Measurements from ENCODE around the gene CLCN7. TPM values are rescaled to one million over a fixed set of nuclear protein-coding genes. Genes with fewer than 3 reads are reported as not detected.

Gene CLCN7
- total RNA-seq, 1 experiment from 2014 or later, result 70.0 TPM

- Histone ChIP-seq H3K23me2 (ENCODE audit: insufficient read length, low read depth, low read length, poor library complexity, severe bottlenecking) (no peaks in the 10 kb centered on the region), H3K4ac (ENCODE audit: low read depth, low read length) (no peak overlapping the region), H3K27me3 (ENCODE audit: insufficient read depth, low read length) (no peaks in the 10 kb centered on the region), H3K4me2 (ENCODE audit: insufficient read depth, insufficient read length, low read length) (no peak overlapping the region), H3K4me1 (ENCODE audit: insufficient read depth, low read length) (no peaks in the 10 kb centered on the region), H3K27ac (ENCODE audit: insufficient read length, low read depth, low read length) (no peak overlapping the region), H3K79me1 (ENCODE audit: insufficient read depth, low read depth, low read length, poor library complexity, severe bottlenecking) (no peaks in the 10 kb centered on the region), H2BK120ac (ENCODE audit: low read depth, low read length, poor library complexity, severe bottlenecking) (no peak overlapping the region), H3K9me3 (ENCODE audit: control insufficient read depth, low read depth, low read length) (no peaks in the 10 kb centered on the region), H4K8ac (replicated peaks; ENCODE audit: insufficient read length, low read depth, low read length) (no peak overlapping the region), H3K23ac (ENCODE audit: insufficient read length, low read depth, low read length) (no peak overlapping the region), H2BK5ac (ENCODE audit: insufficient read length, low read length) (no peak overlapping the region), H2BK15ac (ENCODE audit: low read depth, low read length) (no peak overlapping the region), H3K79me2 (ENCODE audit: insufficient read depth, low read length) (no peaks in the 10 kb centered on the region), H2BK20ac (ENCODE audit: low read depth, low read length, poor library complexity, severe bottlenecking) (no peak overlapping the region), H4K20me1 (ENCODE audit: control insufficient read depth, insufficient read depth, insufficient read length) (no peaks in the 10 kb centered on the region), H3T11ph (ENCODE audit: low read length) (no peak overlapping the region), H3K9ac (ENCODE audit: extremely low read depth, insufficient read length, low read length) (no peak overlapping the region), H2BK12ac (ENCODE audit: insufficient read length, low read depth, low read length) (no peak overlapping the region), H4K5ac (ENCODE audit: insufficient read length, low read depth, low read length) (no peak overlapping the region), H3K14ac (ENCODE audit: insufficient read depth, low read length) (no peak overlapping the region), H4K91ac (ENCODE audit: insufficient read length, low read depth, low read length) (no peak overlapping the region), H2AK5ac (ENCODE audit: insufficient read length, low read length) (no peak overlapping the region), H3K18ac (ENCODE audit: insufficient read length, low read depth, low read length) (no peak overlapping the region), H3K56ac (ENCODE audit: insufficient read length, low read depth, low read length) (no peak overlapping the region), H2AFZ (ENCODE audit: low read length) (no peak overlapping the region)
- H3K27ac Mint-ChIP-seq, result no peak overlapping the region; a peak in 1 of 7 replicates
- peak; percentile 21; the same call in 1 of the 3 replicates for TF ChIP-seq CTCF (conservative IDR thresholded peaks at IDR 0.05)
- no peaks in the 10 kb centered on the region; a peak in 1 of 4 replicates for H3K4me1 Mint-ChIP-seq
- H3K36me3 Mint-ChIP-seq (ENCODE audit: insufficient read depth in 1 of 3, low read depth in 3 of 3), result no peaks in the 10 kb centered on the region
- H3K4me3 Mint-ChIP-seq, result no peak overlapping the region
- no CpG with 5 or more reads among the region's 32 CpGs for WGBS (ENCODE audit: extremely low coverage, insufficient read length, low lambda C conversion rate)
- H3K27me3 Mint-ChIP-seq (ENCODE audit: low read depth), result no peaks in the 10 kb centered on the region
- DNase-seq, result peak; percentile 60
- H3K9me3 Mint-ChIP-seq, result no peaks in the 10 kb centered on the region
Observed at GRCh38 chr16:1435921-1436697, 38.7 kb downstream of the CLCN7 start.
